OCI-LY1 (cell line): ENCODE data around the gene TRIM34.

Source experiments
- CTCF ChIP-seq: fragments of 200-600 bp; sonication (generic), shearing (Covaris generic); IDR thresholded peaks from 2 replicates; pipeline ENCODE4 v1.5.1; 2017; ENCODE audit warnings: mild to moderate bottlenecking, antibody characterized with exemption, low read length, moderate library complexity, mixed read lengths
- EZH2 ChIP-seq: fragments of 200-600 bp; sonication (generic), shearing (Covaris generic); IDR thresholded peaks from 2 replicates; pipeline ENCODE4 v1.8.0; 2017; ENCODE audit warnings: borderline replicate concordance, mixed run types, mild to moderate bottlenecking, antibody characterized with exemption, low read length, moderate library complexity, mixed read lengths

- no peak for TF ChIP-seq CTCF
- TF ChIP-seq EZH2, result no peak
Measured at GRCh38 chr11:5622802-5623201, 2.0 kb upstream of the TRIM34 start.
